Articular chondrocyte of knee joint (primary cell): ENCODE measurements around the gene CASP9. TPM values are rescaled to one million over a fixed set of nuclear protein-coding genes. Genes with fewer than 3 reads are reported as not detected.

Experiments used
- small RNA-seq: library from RNA; depleted of rRNA; stranded (forward); fragments of <200 nt; gene quantifications from one replicate; pipeline ENCODE3, GENCODE V24; 2012
- total RNA-seq: library from RNA; depleted of rRNA; stranded (reverse); fragments of >200 nt; gene quantifications from 2 replicates; pipeline ENCODE4 v1.2.3, GENCODE V29; 2012

The CASP9 gene
- total RNA-seq: 6.3 and 6.8 TPM in 2 replicates

DNA sequence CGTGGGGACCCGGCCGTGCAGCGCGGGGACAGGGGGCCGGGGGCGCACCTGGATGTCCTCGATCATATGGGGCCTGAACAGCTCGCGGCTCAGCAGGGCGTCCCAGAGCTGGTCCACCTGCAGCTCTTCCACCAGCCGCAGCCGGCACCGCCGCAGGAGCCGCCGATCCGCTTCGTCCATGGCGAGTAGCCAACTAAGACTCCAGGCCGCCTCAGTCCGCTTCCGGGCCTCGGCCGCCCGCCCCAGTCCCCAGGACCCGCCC is at the start of gene CASP9:
TSS of gene CASP9 (minus strand) at position 195 of the 262 bp plus-strand sequence. CDS start at position 180, 15 bp downstream.

GRCh38 chr1:15526490-15527339 is 2.7 kb upstream of the CASP9 start, which contains the start of gene DNAJC16:
Gene DNAJC16 (plus strand): TSS chr1:15526848. CDS start chr1:15529106, 2,258 bp downstream.

GRCh38 chr1:15475752-15476314 is 48.2 kb downstream of the CASP9 start, which contains the start of gene CELA2B:
Gene CELA2B (plus strand): TSS chr1:15476104. CDS start chr1:15476126, 22 bp downstream.

DNA sequence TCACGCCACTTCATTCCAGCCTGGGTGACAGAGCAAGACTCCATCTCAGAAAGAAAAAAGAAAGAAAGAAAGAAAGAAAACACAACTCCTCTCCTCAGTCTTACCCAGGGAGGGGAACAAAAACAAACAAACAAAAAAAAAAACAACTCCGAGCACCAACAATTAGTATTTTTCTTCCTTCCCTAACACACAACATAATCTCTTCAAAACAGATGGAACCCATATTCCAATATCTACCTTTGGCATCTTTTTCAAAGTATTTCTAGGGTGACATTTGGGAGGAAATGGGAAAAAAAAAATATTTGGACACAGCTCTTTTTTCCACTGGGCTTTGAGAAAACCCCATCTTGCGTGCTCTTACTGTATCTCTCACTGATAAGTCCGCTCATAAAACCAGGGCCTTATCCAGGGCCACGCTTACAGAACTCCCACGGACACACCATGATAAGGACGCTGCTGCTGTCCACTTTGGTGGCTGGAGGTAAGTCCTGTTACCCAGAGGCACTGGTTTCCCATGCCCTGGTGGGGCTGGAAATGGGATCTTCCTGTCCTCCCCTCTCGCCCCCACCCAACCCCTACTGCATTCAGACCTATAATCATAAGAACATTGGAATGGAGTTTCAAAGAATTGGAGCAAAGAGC is 67.6 kb downstream of the CASP9 start, which contains the start of gene CELA2A:
TSS of gene CELA2A (plus strand) at position 420 of the 642 bp plus-strand sequence. CDS start at position 442, 22 bp downstream.

Small RNAs within 50 kb of the gene (small RNA-seq; reads per million reads assigned to genes)
- gene SCARNA21B: 0.57 reads per million, percentile 17 among the genes with 10 or more reads in this experiment

Other genes with a start within 250 kb of the CASP9 start
- gene EFHD2, start 114.3 kb downstream of the CASP9 start, total RNA-seq: 47.4 and 57.9 TPM in 2 replicates
- gene CTRC, start 85.8 kb downstream of the CASP9 start, total RNA-seq: 0.22 TPM in 1 of 2 replicates, not detected in the other
- not detected in 2 replicates for gene CELA2A, start 67.5 kb downstream of the CASP9 start, total RNA-seq
- not detected in 2 replicates for gene CELA2B, start 48.1 kb downstream of the CASP9 start, total RNA-seq
- gene DNAJC16, start 2.6 kb upstream of the CASP9 start, total RNA-seq: 22.1 and 24.3 TPM in 2 replicates
- gene AGMAT, start 60.8 kb upstream of the CASP9 start, total RNA-seq: 1.8 and 2.1 TPM in 2 replicates
- gene DDI2, start 93.2 kb upstream of the CASP9 start, total RNA-seq: 23.7 and 36.7 TPM in 2 replicates
- 88.3 and 99.8 TPM in 2 replicates for gene PLEKHM2, start 160.1 kb upstream of the CASP9 start, total RNA-seq
- 0.52 and 0.65 TPM in 2 replicates for gene SLC25A34, start 212.0 kb upstream of the CASP9 start, total RNA-seq
- gene TMEM82, start 218.3 kb upstream of the CASP9 start, total RNA-seq: not detected in 2 replicates
- 26.7 and 29.4 TPM in 2 replicates for gene FBLIM1, start 234.6 kb upstream of the CASP9 start, total RNA-seq